HG03469 (cell line): ENCODE measurements around the gene PLEKHA5.
"Not testable (repeated sequence)": the region's sequence is repeated elsewhere in the genome, so short reads cannot be mapped to it uniquely, and the experiment has no call there.

Source experiments
- ATAC-seq: cut with Tn5 transposase; IDR thresholded peaks from one replicate; pipeline ENCODE4 v1.9.1; 2021; ENCODE audit warnings: mild to moderate bottlenecking, moderate library complexity, moderate number of reproducible peaks; ENCODE audit not compliant: unreplicated experiment

PLEKHA5 gene

GRCh38 chr12:19306366-19306765 lies 176.8 kb downstream of the PLEKHA5 start:
- ATAC-seq = no peak

- ATAC-seq = no peak
These were observed 177.9 kb downstream of the PLEKHA5 start for GRCh38 chr12:19307451-19307850.

GRCh38 chr12:19311165-19311564 lies 181.6 kb downstream of the PLEKHA5 start:
- ATAC-seq = no peak

DNA sequence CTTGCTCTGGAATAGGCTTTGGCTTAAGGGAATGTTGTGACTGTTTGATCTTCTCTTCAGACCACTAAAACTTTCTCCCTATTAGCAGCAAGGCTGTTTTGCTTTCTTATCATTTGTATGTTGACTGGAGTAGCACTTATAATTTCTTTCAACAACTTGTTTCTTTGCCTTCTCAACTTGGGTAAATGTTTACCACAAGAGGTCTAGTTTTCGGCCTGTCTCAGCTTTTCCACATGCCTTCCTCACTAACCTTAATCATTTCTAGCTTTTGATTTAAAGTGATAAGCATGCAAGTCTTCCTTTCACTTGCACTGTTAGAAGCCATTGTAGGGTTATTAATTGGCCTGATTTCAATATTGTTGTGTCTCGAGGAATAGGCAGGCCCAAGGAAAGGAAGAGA lies 183.1 kb downstream of the PLEKHA5 start:
- ATAC-seq = no peak

- ATAC-seq = no peak
These were observed 186.9 kb downstream of the PLEKHA5 start for GRCh38 chr12:19316425-19316824.

DNA sequence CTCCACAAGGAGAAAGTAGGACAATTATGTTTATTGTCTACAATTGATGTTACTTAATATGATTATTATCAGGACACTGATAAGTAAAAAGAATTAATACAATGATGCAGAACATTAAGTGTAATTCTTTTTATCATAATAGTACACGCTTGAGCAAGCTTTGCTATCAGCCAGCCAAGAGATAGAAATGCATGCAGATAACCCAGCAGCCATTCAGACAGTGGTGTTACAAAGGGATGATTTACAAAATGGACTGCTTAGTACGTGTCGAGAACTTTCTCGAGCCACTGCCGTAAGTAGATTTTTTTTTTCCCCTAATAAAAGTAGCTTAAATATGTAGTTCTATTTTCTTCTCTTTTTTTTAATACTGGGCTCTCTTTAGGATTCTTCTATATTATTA lies 192.8 kb downstream of the PLEKHA5 start:
- no peak for ATAC-seq

DNA sequence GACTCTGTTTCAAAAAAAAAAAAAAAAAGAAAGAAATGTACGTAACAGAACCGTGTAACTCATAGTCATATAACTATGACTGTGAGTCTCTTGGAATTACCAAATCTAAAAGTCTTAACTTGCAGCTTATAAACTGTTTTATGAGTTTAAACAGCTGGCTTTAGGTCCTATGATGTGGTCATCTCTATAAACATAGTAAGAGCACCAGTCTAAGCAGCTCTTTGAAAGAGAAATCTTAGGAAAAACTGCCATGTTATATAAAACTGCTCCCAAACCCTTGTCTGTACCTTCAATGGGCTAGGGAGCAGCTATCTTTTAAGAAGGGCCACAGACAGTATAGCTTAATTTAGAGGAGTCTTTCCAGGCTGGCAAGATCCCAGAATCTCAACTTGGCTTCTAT lies 194.3 kb downstream of the PLEKHA5 start:
- no peak for ATAC-seq

- ATAC-seq = no peak
These were observed 196.6 kb downstream of the PLEKHA5 start for GRCh38 chr12:19326102-19326501.

- no peak for ATAC-seq
These were observed 202.7 kb downstream of the PLEKHA5 start for GRCh38 chr12:19332196-19332595.

- ATAC-seq = no peak
These were observed 208.9 kb downstream of the PLEKHA5 start for GRCh38 chr12:19338405-19338804.

DNA sequence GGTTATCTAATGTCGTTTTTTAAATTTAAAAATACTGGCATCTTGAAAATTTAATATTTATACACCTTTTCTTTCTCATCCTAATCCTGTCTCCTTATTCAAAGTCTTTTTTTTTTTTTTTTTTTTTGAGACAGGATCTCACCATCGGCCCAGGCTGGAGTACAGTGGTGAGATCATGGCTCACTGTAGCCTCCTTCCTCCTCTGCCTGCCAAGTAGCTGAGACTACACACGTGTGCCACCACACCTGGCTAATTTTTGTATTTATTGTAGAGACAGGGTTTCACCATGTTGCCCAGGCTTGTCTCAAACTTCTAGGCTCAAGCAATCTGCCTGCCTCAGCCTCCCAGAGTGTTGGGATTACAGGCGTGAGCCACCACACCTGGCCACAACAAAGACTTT lies 221.3 kb downstream of the PLEKHA5 start:
- not testable (repeated sequence) for ATAC-seq

- ATAC-seq = no peak
These were observed 221.8 kb downstream of the PLEKHA5 start for GRCh38 chr12:19351346-19351745.

DNA sequence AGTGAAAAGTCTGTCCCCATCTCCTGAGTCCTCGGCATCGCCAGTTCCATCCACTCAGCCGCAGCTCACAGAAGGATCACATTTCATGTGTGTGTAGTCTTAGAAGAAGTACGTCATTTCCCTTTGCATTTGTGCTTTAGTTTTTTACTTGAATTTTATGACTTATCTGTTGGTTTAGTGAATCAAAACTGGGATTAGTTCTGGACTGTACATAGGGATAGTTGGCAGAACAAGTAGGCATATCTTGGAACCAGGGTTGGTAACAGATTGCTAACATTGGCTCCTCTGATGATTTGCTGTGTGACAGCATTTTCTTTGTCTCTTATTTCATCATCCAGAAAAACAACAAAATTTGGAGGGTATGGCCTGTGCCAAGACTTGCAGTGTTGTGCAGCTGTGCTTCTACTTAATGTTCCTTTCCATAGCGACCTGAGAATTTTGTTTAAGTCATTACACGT lies 240.2 kb downstream of the PLEKHA5 start:
- no peak for ATAC-seq

DNA sequence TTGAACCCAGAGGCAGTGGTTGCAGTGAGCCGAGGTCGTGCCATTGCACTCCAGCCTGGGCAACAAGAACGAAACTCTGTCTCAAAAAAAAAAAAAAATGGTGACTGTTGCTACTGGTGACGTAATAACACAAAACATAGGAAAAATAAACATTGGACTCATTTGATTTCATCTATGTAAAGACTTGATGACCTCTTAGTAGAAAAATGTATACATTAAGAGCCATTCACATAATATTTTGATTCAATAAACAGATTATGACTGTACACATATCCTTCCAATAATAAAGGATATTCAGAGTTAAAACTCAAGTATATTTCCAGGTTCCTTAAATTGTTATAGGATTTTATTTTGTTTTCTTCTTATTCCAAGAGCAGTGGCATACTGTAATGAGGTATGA lies 244.1 kb downstream of the PLEKHA5 start:
- ATAC-seq = no peak

- ATAC-seq = no peak
These were observed 246.4 kb downstream of the PLEKHA5 start for GRCh38 chr12:19375888-19376287.

DNA sequence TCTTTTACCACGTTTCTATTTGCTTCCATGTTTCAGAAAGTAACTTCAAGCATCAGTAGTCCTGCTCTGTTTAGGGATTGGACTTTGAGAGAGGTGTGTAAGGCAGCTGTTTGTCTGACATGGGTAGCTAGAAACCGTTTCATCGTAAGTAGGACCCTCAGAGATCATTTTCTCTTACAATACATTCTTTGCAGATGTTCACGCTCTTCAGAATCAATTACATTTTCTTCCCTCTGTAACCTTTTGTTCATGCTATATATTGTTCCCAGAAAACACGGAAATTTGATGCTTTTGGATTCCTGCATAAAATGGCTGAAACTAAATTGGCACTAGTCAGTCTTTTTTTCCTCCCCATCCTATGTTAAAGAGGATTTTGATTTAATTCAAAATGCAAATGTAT lies 247.2 kb downstream of the PLEKHA5 start:
- no peak for ATAC-seq

GRCh38 chr12:19382111-19382526 lies 252.6 kb downstream of the PLEKHA5 start:
- ATAC-seq = peak; percentile 99

DNA sequence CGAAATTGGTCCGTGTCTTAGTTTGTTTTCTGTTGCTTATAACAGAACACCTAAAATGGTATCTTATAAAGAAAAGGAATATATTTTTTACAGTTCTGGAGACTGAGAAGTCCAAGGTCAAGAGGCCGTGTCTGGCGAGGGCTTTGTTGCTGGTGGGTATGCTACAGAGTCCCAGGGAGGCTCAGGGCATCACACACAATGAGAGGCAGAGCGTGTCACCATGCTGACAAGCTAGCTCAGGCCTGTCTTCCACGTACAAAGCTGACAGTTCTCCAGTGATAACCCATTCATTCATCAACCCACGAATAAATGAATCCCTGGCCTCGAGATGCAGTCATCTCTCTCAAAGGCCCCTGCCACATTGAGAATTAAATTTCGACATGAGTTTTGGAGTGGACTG lies 253.0 kb downstream of the PLEKHA5 start:
- no peak for ATAC-seq

- ATAC-seq = no peak
These were observed 257.6 kb downstream of the PLEKHA5 start for GRCh38 chr12:19387161-19387560.

GRCh38 chr12:19388131-19388549 lies 258.6 kb downstream of the PLEKHA5 start:
- ATAC-seq = no peak

DNA sequence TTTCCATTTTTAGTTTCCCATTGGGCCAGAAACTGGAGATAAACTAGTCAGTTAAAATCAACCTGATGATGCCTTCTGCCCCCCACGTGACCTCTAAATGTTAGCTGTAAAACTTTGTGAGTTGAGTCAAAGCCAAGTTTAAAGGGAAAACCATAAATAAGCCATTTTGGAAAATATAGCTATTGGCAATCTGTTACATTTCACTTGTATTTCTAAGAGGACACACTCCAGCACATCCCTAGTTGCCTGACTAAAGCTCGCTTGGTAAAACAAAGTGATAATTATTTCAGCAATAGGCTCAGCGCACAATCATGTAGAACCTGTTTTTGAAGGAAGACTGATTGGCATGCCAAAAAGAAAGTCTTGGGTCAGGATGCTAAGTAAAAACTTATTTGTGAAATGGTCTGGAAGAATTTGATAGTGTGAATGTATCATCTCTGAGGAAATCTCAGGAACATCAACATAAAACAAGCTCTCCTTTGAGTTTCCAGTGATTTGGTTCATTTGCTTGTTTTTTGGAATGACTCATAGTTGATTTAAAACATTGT lies 260.6 kb downstream of the PLEKHA5 start:
- ATAC-seq = no peak

- not testable (repeated sequence) for ATAC-seq
These were observed 263.1 kb downstream of the PLEKHA5 start for GRCh38 chr12:19392644-19393043.

- no peak for ATAC-seq
These were observed 264.9 kb downstream of the PLEKHA5 start for GRCh38 chr12:19394385-19394784.
